ENCODE data around the gene TPX2.

Gene TPX2

GRCh38 chr20:31833931-31834521 lies 94.9 kb downstream of the TPX2 start:
- no peak overlapping the region for H3K4me3 ChIP-seq (ENCODE audit: low read depth, low read length)
- no peak for DNase-seq (ENCODE audit: low read depth, low spot score)
- CTCF ChIA-PET = interaction anchor here (0.7 to 17.4 kb wide), 12 partner anchors 11 to 295 kb away, joined by 3 to 242 read pairs (median 6); partner anchors contain the start of genes FOXS1, MYLK2 and PDRG1
- TF ChIP-seq CTCF (IDR thresholded peaks at IDR 0.05; ENCODE audit: insufficient read depth, low read length, missing control alignments) = no peak
- POLR2A ChIA-PET = no interaction called here

GRCh38 chr20:31835554-31835953 lies 96.5 kb downstream of the TPX2 start:
- ChIA-PET POLR2A (no interaction called here), CTCF (interaction anchor here (0.9 to 17.4 kb wide), 7 partner anchors 9 to 197 kb away, joined by 3 to 242 read pairs (median 34); partner anchors contain the start of genes FOXS1, MYLK2 and PDRG1)
- no peak for TF ChIP-seq CTCF (IDR thresholded peaks at IDR 0.05; ENCODE audit: insufficient read depth, low read length, missing control alignments)
- no peak overlapping the region for H3K4me3 ChIP-seq (ENCODE audit: low read depth, low read length)
- no peak for DNase-seq (ENCODE audit: low read depth, low spot score)

- POLR2A ChIA-PET = no interaction called here
- CTCF ChIA-PET = interaction anchor here (0.6 to 17.4 kb wide), 10 partner anchors 9 to 202 kb away, joined by 3 to 242 read pairs (median 6); partner anchors contain the start of genes FOXS1, MYLK2 and PDRG1
- DNase-seq (ENCODE audit: low read depth, low spot score) = no peak
- no peak overlapping the region for H3K4me3 ChIP-seq (ENCODE audit: low read depth, low read length)
- TF ChIP-seq CTCF (IDR thresholded peaks at IDR 0.05; ENCODE audit: insufficient read depth, low read length, missing control alignments) = no peak
These were observed 97.1 kb downstream of the TPX2 start for GRCh38 chr20:31835977-31836852.

- CTCF ChIA-PET = interaction anchor here (0.6 to 17.4 kb wide), 10 partner anchors 8 to 255 kb away, joined by 3 to 242 read pairs (median 6); partner anchors contain the start of genes FOXS1, MYLK2 and PDRG1
- no peak for TF ChIP-seq CTCF (IDR thresholded peaks at IDR 0.05; ENCODE audit: insufficient read depth, low read length, missing control alignments)
- no peak for DNase-seq (ENCODE audit: low read depth, low spot score)
- POLR2A ChIA-PET = no interaction called here
- no peak overlapping the region for H3K4me3 ChIP-seq (ENCODE audit: low read depth, low read length)
These were observed 97.9 kb downstream of the TPX2 start for GRCh38 chr20:31836853-31837608.

DNA sequence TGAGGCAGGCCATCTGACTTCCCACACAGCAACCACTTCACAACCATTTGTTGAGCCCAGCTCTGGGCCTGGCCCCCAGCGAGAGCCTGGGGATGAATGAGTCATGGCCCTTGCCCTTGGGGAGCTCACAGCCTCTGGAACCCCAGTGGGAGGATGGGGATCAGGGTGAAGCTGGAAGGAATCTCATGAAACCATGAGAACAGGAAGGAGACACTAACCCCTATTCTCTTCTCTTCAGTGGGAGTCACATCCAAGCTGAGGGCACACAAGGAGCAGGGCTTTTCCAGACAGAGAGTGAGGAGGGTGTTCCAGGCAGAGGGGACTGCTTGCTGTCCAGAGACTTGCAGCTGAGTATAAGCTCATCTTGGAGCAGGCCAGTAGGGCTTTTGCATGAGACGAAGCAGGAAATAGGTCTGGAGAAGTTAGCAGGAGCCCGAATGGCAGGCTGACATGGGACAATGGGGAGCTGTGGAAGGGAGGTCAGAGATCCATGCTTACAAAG lies 98.9 kb downstream of the TPX2 start:
- no peak for DNase-seq (ENCODE audit: low read depth, low spot score)
- ChIA-PET CTCF (interaction anchor here (1.1 to 17.4 kb wide), 9 partner anchors 10 to 255 kb away, joined by 3 to 242 read pairs (median 12); partner anchors contain the start of genes MYLK2 and PDRG1), POLR2A (no interaction called here)
- no peak overlapping the region for H3K4me3 ChIP-seq (ENCODE audit: low read depth, low read length)
- TF ChIP-seq CTCF (IDR thresholded peaks at IDR 0.05; ENCODE audit: insufficient read depth, low read length, missing control alignments) = no peak
